ENCODE results near the gene SFXN3. TPM values are rescaled to one million over a fixed set of nuclear protein-coding genes. Genes with fewer than 3 reads are reported as not detected.

The SFXN3 gene
- total RNA-seq, 1 experiment from 2014 or later: 5.6 TPM

DNA sequence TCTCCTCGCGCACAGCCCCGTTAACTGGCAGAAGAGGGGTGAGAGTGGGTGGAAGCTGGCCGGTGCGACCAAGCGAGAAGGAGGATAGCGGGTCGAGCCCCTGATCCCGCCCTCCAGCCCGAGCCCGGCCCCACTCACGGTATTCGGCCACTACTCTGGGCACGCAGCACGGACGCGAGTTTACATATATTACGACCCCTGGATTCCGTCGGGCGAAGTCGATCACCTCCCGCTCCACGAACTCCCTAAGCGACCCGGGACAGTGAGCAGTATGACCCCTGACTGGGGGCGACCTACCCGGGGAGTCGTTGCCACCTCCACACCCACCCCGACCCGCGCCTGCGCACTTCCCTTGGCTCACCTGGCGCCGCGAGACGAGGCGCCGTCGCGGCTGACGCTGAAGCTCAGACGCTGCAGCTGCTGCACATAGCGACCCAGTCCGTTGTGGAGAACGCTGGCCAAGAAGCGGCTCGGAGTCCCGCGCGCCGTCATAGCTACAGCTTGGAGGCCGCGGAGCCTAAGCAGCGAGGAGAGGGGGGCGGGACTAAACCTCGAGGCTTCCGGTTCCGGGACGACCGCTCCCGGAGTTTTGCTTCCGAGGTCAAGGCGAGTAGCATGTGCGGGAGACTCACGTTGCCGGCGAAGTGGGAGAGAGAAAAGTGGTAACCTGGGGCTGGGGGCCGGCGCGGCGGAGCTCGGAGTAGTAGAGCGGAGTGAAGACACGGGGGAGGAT is 43.9 kb upstream of the SFXN3 start, which contains the start of the genes MRPL43 and TWNK (continued):
- TF ChIP-seq NR3C1 (CRISPR knock-in tag; conservative IDR thresholded peaks at IDR 0.05; ENCODE audit: low read depth) (0 out of 2 replicates have a peak, but pooled peaks have one; percentile 70), ELF4 (CRISPR knock-in tag; IDR thresholded peaks at IDR 0.05; ENCODE audit: low read depth) (no peak), EMX1 (CRISPR knock-in tag; IDR thresholded peaks at IDR 0.05) (no peak), AR (CRISPR knock-in tag; IDR thresholded peaks at IDR 0.05) (no peak), FOXJ3 (CRISPR knock-in tag; IDR thresholded peaks at IDR 0.05; ENCODE audit: borderline replicate concordance) (no peak), SMAD3 (CRISPR knock-in tag; IDR thresholded peaks at IDR 0.05; ENCODE audit: borderline replicate concordance) (peak; percentile 83), SOX15 (CRISPR knock-in tag; IDR thresholded peaks at IDR 0.05) (no peak), NR2C2 (CRISPR knock-in tag; IDR thresholded peaks at IDR 0.05) (peak; percentile 98), MYBL2 (CRISPR knock-in tag; IDR thresholded peaks at IDR 0.05) (peak; percentile 84), TEAD4 (CRISPR knock-in tag; IDR thresholded peaks at IDR 0.05) (no peak), RORB (CRISPR knock-in tag; IDR thresholded peaks at IDR 0.05) (no peak), ATF1 (CRISPR knock-in tag; IDR thresholded peaks at IDR 0.05) (0 out of 2 replicates have a peak, but pooled peaks have one; percentile 36), ETV6 (CRISPR knock-in tag; IDR thresholded peaks at IDR 0.05) (peak; percentile 98), ZNF232 (CRISPR knock-in tag; IDR thresholded peaks at IDR 0.05) (peak; percentile 91), CREM (CRISPR knock-in tag; IDR thresholded peaks at IDR 0.05) (no peak), ZNF532 (CRISPR knock-in tag; IDR thresholded peaks at IDR 0.05; ENCODE audit: borderline replicate concordance) (no peak), USF2 (CRISPR knock-in tag; IDR thresholded peaks at IDR 0.05) (0 out of 2 replicates have a peak, but pooled peaks have one; percentile 30), JAZF1 (CRISPR knock-in tag; IDR thresholded peaks at IDR 0.05) (no peak), NFATC4 (CRISPR knock-in tag; IDR thresholded peaks at IDR 0.05) (no peak), E2F5 (CRISPR knock-in tag; IDR thresholded peaks at IDR 0.05) (peak; percentile 83)
- TF ChIP-seq, protein P1, sequence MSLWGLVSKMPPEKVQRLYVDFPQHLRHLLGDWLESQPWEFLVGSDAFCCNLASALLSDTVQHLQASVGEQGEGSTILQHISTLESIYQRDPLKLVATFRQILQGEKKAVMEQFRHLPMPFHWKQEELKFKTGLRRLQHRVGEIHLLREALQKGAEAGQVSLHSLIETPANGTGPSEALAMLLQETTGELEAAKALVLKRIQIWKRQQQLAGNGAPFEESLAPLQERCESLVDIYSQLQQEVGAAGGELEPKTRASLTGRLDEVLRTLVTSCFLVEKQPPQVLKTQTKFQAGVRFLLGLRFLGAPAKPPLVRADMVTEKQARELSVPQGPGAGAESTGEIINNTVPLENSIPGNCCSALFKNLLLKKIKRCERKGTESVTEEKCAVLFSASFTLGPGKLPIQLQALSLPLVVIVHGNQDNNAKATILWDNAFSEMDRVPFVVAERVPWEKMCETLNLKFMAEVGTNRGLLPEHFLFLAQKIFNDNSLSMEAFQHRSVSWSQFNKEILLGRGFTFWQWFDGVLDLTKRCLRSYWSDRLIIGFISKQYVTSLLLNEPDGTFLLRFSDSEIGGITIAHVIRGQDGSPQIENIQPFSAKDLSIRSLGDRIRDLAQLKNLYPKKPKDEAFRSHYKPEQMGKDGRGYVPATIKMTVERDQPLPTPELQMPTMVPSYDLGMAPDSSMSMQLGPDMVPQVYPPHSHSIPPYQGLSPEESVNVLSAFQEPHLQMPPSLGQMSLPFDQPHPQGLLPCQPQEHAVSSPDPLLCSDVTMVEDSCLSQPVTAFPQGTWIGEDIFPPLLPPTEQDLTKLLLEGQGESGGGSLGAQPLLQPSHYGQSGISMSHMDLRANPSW (CRISPR knock-in tag; conservative IDR thresholded peaks at IDR 0.05; ENCODE audit: low read depth): no peak
- TF ChIP-seq, protein P2, sequence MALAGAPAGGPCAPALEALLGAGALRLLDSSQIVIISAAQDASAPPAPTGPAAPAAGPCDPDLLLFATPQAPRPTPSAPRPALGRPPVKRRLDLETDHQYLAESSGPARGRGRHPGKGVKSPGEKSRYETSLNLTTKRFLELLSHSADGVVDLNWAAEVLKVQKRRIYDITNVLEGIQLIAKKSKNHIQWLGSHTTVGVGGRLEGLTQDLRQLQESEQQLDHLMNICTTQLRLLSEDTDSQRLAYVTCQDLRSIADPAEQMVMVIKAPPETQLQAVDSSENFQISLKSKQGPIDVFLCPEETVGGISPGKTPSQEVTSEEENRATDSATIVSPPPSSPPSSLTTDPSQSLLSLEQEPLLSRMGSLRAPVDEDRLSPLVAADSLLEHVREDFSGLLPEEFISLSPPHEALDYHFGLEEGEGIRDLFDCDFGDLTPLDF (CRISPR knock-in tag; IDR thresholded peaks at IDR 0.05): no peak

All from WTC11 (cell line).